GM12864 (cell line): ENCODE results near the gene OBP2B.
"Not testable (repeated sequence)": the region's sequence is repeated elsewhere in the genome, so short reads cannot be mapped to it uniquely, and the experiment has no call there.

ENCODE experiments used
- DNase-seq: peaks from one replicate; pipeline ENCODE4 v3.0.0-alpha.2; 2011; ENCODE audit warnings: low read depth
- H3K4me3 ChIP-seq: 2 replicates; pipeline ENCODE4 v1.5.1; 2011; ENCODE audit warnings: mild to moderate bottlenecking, low read depth, low read length, control low read depth
- CTCF ChIP-seq: IDR thresholded peaks from 2 replicates; pipeline ENCODE4 v1.5.1; 2011; ENCODE audit warnings: low read depth, mild to moderate bottlenecking, moderate library complexity, low read length, control low read depth, inconsistent platforms; ENCODE audit errors: missing control alignments

Gene OBP2B

DNA sequence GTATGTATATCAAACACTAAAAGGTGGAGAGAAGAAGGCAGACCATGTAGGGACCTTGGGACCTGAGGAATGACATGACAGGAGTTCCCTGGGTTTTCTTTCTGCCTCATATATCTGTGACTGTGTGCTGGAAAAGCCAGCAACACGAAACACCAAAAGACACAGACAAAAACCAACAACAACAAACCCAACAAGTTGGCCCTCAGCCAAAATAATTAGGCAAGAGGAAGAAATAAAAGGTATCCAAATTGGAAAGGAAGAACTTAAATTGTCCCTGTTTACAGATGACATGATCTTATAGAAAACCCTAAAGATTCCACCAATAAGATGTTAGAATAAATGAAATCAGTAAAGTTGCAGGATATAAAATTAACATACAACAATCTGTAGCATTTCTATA is 44.2 kb upstream of the OBP2B start:
- no peak overlapping the region for H3K4me3 ChIP-seq
- no peak for DNase-seq
- TF ChIP-seq CTCF, result no peak

DNA sequence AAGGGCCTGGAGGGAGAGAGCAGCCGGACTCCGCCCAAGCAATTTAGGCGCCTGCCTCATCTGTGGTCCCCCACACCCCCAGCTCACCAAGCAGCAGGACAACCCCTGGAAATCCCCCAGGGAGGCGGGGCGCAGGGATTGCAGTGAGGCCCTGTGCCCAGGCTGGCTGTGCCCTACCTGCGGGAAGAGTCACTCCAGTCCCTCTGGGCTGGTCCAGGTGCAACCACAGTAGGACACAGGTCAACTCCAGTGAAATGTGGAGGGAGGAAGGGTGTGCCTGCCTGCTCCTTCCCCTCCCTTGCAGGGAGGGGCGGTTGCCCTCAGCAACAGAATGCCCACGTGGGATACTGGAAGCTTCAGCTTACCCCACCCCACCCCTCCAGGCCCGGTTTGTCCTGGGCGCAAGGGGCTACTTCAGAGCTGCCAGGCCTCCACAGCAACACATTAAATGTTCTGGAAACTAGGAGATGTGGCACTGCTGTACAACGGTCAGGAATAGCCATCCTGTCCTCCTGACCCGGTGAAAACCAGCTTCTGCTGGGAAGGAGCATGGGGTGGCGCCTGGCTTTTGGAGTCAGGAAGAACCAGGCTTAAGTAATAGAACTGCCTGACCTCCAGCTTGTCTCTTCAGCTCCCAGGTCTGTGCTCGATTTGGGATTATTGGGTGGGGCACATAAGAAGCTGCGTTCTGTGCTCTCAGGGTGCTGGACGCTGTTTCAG is 43.4 kb upstream of the OBP2B start:
- DNase-seq, result no peak
- no peak overlapping the region for H3K4me3 ChIP-seq
- no peak for TF ChIP-seq CTCF

DNA sequence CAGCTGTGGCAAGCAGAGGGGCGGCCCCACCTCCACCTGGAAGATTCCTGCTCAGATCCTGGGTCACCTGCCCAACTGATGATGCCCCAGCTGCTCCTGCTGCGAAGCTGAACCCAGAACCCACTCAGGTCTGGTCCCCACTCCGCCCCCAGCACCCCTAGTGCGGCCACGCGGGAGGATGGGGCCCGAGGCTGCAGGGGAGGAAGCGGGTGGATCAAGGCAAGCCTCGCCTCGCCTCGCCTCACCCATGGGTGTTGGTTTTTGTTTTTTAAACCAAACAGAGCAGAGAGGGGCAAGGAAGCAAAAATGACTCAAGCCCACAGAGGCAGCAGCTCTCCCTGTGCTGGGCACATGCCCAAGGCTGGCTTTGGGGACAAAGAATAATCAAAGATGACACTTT is 42.7 kb upstream of the OBP2B start:
- TF ChIP-seq CTCF, result no peak
- no peak for DNase-seq

GRCh38 chr9:133251221-133251620 is 42.2 kb upstream of the OBP2B start:
- H3K4me3 ChIP-seq, DNase-seq: not testable (repeated sequence)

More for the DNA sequence above, 42.7 kb upstream of the OBP2B start:
- no peak overlapping the region for H3K4me3 ChIP-seq

DNA sequence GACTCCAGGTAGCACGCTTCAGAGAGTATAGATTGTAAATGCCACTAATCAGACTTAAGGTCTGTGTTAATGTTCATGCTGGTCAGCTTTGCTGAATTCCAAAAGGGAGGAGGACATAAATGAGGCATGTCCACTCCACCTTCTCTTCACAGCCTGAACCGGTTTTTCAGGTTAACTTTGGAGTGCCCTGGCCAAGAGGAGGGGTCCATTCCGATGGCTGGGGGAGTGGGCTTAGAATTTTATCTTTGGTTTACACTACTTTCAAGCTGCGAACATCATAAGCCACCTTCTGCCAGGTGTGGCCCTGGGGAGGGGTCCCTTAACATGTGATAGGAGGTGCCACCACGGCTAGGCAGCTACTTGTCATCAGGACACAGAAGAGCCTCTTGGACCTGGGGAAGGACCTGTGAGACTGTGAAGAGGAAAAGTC is 41.7 kb upstream of the OBP2B start:
- DNase-seq, result no peak
- H3K4me3 ChIP-seq, result no peak overlapping the region
- TF ChIP-seq CTCF, result no peak

- H3K4me3 ChIP-seq, result no peak overlapping the region
- TF ChIP-seq CTCF, result no peak
- no peak for DNase-seq
Measured at GRCh38 chr9:133249337-133249736, 40.3 kb upstream of the OBP2B start.

- TF ChIP-seq CTCF, result no peak
- no peak overlapping the region for H3K4me3 ChIP-seq
- no peak for DNase-seq
Measured at GRCh38 chr9:133248726-133249295, 39.8 kb upstream of the OBP2B start.
